ENCODE results near the gene BLOC1S4.

BLOC1S4 gene

GRCh38 chr4:6699903-6700302, 16.1 kb upstream of the BLOC1S4 start:
- FAIRE-seq: no peak
- DNase-seq (ENCODE audit: insufficient read length, low spot score): no peak
- no peak for TF ChIP-seq CTCF (IDR thresholded peaks at IDR 0.05; ENCODE audit: insufficient read depth, missing control alignments)

- FAIRE-seq (no peak), DNase-seq (ENCODE audit: insufficient read length, low spot score) (no peak)
- no peak for TF ChIP-seq CTCF (IDR thresholded peaks at IDR 0.05; ENCODE audit: insufficient read depth, missing control alignments)
These were observed 14.6 kb upstream of the BLOC1S4 start for GRCh38 chr4:6701371-6701770.

GRCh38 chr4:6702761-6703160, 13.2 kb upstream of the BLOC1S4 start:
- DNase-seq (ENCODE audit: insufficient read length, low spot score) (no peak), FAIRE-seq (no peak)
- TF ChIP-seq CTCF (IDR thresholded peaks at IDR 0.05; ENCODE audit: insufficient read depth, missing control alignments): no peak

DNA sequence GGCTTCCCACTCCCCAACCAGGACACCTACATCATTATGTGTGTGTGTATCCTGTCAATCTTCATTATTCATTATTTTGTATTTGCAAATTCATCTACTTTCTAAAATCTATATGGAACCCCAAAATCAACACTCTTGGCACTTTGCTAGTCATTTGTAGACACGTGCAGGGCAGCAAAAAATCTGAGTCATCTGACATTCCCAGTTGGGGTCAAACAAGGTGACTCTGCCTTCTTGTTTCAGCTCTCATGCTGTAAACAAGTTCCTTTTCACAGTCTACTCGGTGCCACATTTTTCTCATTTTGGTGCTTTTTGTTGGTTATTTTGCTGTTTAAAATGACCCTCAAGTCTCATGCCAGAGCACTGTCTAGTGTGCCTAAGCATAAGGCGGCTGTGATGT, 12.2 kb upstream of the BLOC1S4 start:
- TF ChIP-seq CTCF (IDR thresholded peaks at IDR 0.05; ENCODE audit: insufficient read depth, missing control alignments): no peak
- no peak for FAIRE-seq
- DNase-seq (ENCODE audit: insufficient read length, low spot score): no peak

- FAIRE-seq (no peak), DNase-seq (ENCODE audit: insufficient read length, low spot score) (no peak)
- TF ChIP-seq CTCF (IDR thresholded peaks at IDR 0.05; ENCODE audit: insufficient read depth, missing control alignments): no peak
These were observed 10.3 kb upstream of the BLOC1S4 start for GRCh38 chr4:6705646-6706045.

DNA sequence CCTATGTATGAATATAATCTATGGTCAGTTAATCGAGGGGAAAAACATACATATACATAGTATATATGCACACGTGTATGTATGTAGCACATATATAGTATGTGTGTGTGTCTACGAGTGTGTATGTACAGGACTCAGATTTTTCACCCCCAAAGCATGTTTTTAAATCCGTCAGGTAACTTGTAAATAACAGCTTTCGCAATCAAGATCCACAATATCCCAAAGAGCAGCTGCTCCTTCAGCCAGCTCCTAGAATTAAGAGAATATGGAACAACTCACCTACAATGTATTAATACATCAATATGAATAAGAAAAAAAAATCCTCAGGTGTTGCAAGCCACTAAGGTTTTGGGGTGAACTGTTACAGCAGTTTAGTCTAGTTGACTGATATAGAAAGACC, 9.8 kb upstream of the BLOC1S4 start:
- no peak for TF ChIP-seq CTCF (IDR thresholded peaks at IDR 0.05; ENCODE audit: insufficient read depth, missing control alignments)
- DNase-seq (ENCODE audit: insufficient read length, low spot score) (no peak), FAIRE-seq (no peak)

- no peak for TF ChIP-seq CTCF (IDR thresholded peaks at IDR 0.05; ENCODE audit: insufficient read depth, missing control alignments)
- FAIRE-seq: no peak
These were observed 6.5 kb upstream of the BLOC1S4 start, which contains the start of gene MRFAP1L1 for GRCh38 chr4:6709230-6710114. TSS of gene MRFAP1L1 (minus strand) at chr4:6709865. CDS start at chr4:6709629, 236 bp downstream.

More at GRCh38 chr4:6709230-6710114, 6.5 kb upstream of the BLOC1S4 start, which contains the start of gene MRFAP1L1:
- peak; percentile 72 for DNase-seq (ENCODE audit: insufficient read length, low spot score)
